NCI-H2107 (cell line): Measurements from ENCODE around the gene G6PC3.
"Not testable (repeated sequence)": the region's sequence is repeated elsewhere in the genome, so short reads cannot be mapped to it uniquely, and the experiment has no call there.

Experiments
- DNase-seq: peaks from one replicate; lab custom pipeline; 2025; lab: John Stamatoyannopoulos, UW

The G6PC3 gene

GRCh38 chr17:44108440-44109311, 38.1 kb downstream of the G6PC3 start:
- no peak for DNase-seq

GRCh38 chr17:44109312-44109630, 38.7 kb downstream of the G6PC3 start:
- DNase-seq, result no peak

GRCh38 chr17:44110011-44110686, 39.6 kb downstream of the G6PC3 start:
- DNase-seq, result no peak

- DNase-seq, result peak; percentile 95
Observed at GRCh38 chr17:44110823-44111633, 40.5 kb downstream of the G6PC3 start.

- DNase-seq, result no peak
Observed at GRCh38 chr17:44111777-44112176, 41.2 kb downstream of the G6PC3 start.

GRCh38 chr17:44112284-44113280, 42.0 kb downstream of the G6PC3 start:
- DNase-seq, result no peak

GRCh38 chr17:44113382-44113781, 42.8 kb downstream of the G6PC3 start:
- no peak for DNase-seq

- DNase-seq, result no peak
Observed at GRCh38 chr17:44113868-44114840, 43.6 kb downstream of the G6PC3 start.

GRCh38 chr17:44115585-44116415, 45.3 kb downstream of the G6PC3 start:
- no peak for DNase-seq

- no peak for DNase-seq
Observed at GRCh38 chr17:44117351-44117750, 46.8 kb downstream of the G6PC3 start.

- no peak for DNase-seq
Observed at GRCh38 chr17:44118427-44119050, 48.0 kb downstream of the G6PC3 start.

GRCh38 chr17:44119062-44119461, 48.5 kb downstream of the G6PC3 start:
- no peak for DNase-seq

- no peak for DNase-seq
Observed at GRCh38 chr17:44119798-44120197, 49.3 kb downstream of the G6PC3 start.

GRCh38 chr17:44120281-44120680, 49.7 kb downstream of the G6PC3 start:
- not testable (repeated sequence) for DNase-seq

GRCh38 chr17:44120851-44121605, 50.5 kb downstream of the G6PC3 start:
- no peak for DNase-seq

- no peak for DNase-seq
Observed at GRCh38 chr17:44121997-44122815, 51.7 kb downstream of the G6PC3 start.

- no peak for DNase-seq
Observed at GRCh38 chr17:44122816-44123355, 52.4 kb downstream of the G6PC3 start.
